Hepatocyte (in vitro differentiated cells): ENCODE data around the gene RNF13.

Experiments
- CTCF ChIP-seq: fragments of 200-600 bp; sonication (generic); IDR thresholded peaks from 2 replicates; pipeline ENCODE4 v1.5.1; 2016; ENCODE audit warnings: antibody characterized with exemption, mild to moderate bottlenecking; ENCODE audit not compliant: poor library complexity
- EZH2 ChIP-seq: fragments of 200-600 bp; sonication (generic); IDR thresholded peaks from 2 replicates; pipeline ENCODE4 v1.6.1; 2016; ENCODE audit warnings: antibody characterized with exemption, mild to moderate bottlenecking, borderline replicate concordance
- EZH2phosphoT487 ChIP-seq: fragments of 200-600 bp; sonication (generic); IDR thresholded peaks from one replicate; pipeline ENCODE4 v1.6.1; 2018; ENCODE audit warnings: antibody characterized with exemption, mild to moderate bottlenecking, low read depth, moderate library complexity; ENCODE audit not compliant: unreplicated experiment, severe bottlenecking

- TF ChIP-seq EZH2 (no peak), CTCF (no peak), EZH2phosphoT487 (no peak)
Observed at GRCh38 chr3:149844091-149844490, 31.1 kb downstream of the RNF13 start.
